OCI-LY1 (cell line): Measurements from ENCODE around the gene SSBP4.

ENCODE experiments used
- CTCF ChIP-seq: fragments of 200-600 bp; sonication (generic), shearing (Covaris generic); IDR thresholded peaks from 2 replicates; pipeline ENCODE4 v1.5.1; 2017; ENCODE audit warnings: mild to moderate bottlenecking, antibody characterized with exemption, low read length, moderate library complexity, mixed read lengths
- EZH2 ChIP-seq: fragments of 200-600 bp; sonication (generic), shearing (Covaris generic); IDR thresholded peaks from 2 replicates; pipeline ENCODE4 v1.8.0; 2017; ENCODE audit warnings: borderline replicate concordance, mixed run types, mild to moderate bottlenecking, antibody characterized with exemption, low read length, moderate library complexity, mixed read lengths

DNA sequence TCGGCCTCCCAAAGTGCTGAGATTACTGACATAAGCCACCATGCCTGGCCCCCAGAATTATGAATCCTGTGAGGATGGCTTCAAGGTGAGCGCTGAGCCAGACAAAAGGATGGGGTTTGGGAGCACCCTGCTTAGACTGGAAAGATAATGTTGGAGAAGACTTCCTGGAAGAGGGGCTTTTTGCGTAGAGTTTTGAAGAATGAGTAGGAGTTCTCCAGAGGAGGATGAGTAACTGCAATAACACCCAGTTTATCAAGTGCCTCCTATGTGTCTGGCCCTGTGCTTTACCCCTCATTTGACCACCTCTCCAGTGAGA, 33.9 kb upstream of the SSBP4 start:
- TF ChIP-seq CTCF (no peak), EZH2 (no peak)
